ENCODE results near the gene PATL2.
"Not testable (repeated sequence)": the region's sequence is repeated elsewhere in the genome, so short reads cannot be mapped to it uniquely, and the experiment has no call there.

Gene PATL2

GRCh38 chr15:44636976-44637375 lies 74.1 kb downstream of the PATL2 start:
- no peak for DNase-seq

DNA sequence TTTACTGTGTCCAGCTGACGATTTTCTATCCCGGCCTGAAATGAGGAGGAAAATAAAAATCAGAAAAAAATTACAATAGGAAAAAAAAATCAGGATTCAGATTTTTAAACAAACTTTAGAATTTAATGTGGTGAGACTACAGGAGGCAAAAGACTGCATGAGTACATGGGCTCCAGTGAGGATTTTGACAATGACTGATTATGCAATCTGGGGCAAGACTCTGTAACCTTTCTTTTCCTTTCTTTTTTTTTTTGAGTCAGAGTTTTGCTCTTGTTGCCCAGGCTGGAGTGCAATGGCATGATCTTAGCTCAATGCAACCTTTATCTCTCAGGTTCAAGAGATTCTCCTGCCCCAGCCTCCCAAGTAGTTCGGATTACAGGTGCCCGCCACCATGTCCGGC lies 77.5 kb downstream of the PATL2 start:
- DNase-seq = no peak

GRCh38 chr15:44625286-44625685 lies 85.8 kb downstream of the PATL2 start:
- not testable (repeated sequence) for DNase-seq

- no peak for DNase-seq
These were observed 87.9 kb downstream of the PATL2 start for GRCh38 chr15:44623178-44623577.

DNA sequence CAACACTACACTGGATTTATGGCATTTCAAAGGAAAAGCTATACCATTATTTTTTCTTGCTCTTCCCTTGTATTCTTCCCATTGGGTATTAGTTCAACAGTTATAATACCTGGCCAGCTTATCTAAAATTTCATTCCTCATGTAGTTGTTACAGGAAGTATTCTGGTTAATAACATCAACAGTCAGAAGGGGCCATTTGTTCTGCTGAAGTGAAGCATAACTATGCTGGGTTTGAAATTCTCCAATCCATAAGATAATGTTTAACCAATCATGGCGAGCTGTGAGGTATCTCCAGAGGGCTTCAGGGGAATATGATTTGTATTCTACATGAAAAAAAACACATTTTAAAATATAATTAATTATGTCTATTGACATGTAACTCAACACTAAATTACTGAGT lies 91.0 kb downstream of the PATL2 start:
- DNase-seq = no peak

DNA sequence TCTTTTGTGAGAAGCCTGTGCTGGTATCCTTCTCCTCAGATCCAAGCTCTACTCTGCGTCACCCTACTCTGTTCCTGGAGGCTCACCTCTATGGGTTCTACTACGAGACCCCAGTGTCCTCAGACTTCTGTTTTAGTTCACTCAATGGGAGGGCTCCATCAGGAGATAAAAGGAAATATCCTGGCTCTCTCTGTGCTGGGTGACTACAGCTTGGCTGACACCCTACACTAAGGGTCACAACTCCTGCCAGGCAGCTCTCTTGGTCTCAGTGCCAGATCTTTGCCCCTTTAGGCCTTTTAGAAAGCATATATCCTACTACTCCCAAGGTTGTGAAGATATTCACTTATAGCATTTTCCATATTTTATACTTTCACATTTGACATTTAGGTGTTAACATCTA lies 94.1 kb downstream of the PATL2 start:
- no peak for DNase-seq
